OCI-LY7 (cell line): ENCODE measurements around the gene TES.

Experiments
- EZH2phosphoT487 ChIP-seq: fragments of 200-600 bp; sonication (generic); IDR thresholded peaks from 2 replicates; pipeline ENCODE4 v1.6.1; 2018; ENCODE audit warnings: low read depth, borderline replicate concordance, mild to moderate bottlenecking, mixed run types, antibody characterized with exemption, low read length, moderate library complexity, mixed read lengths
- TF ChIP-seq, protein P1 (sequence below): fragments of 200-600 bp; sonication (generic); conservative IDR thresholded peaks from 2 replicates; pipeline ENCODE4 v1.5.1; 2014; ENCODE audit warnings: mild to moderate bottlenecking, antibody characterized with exemption, low read length, moderate library complexity, mixed read lengths

DNA sequence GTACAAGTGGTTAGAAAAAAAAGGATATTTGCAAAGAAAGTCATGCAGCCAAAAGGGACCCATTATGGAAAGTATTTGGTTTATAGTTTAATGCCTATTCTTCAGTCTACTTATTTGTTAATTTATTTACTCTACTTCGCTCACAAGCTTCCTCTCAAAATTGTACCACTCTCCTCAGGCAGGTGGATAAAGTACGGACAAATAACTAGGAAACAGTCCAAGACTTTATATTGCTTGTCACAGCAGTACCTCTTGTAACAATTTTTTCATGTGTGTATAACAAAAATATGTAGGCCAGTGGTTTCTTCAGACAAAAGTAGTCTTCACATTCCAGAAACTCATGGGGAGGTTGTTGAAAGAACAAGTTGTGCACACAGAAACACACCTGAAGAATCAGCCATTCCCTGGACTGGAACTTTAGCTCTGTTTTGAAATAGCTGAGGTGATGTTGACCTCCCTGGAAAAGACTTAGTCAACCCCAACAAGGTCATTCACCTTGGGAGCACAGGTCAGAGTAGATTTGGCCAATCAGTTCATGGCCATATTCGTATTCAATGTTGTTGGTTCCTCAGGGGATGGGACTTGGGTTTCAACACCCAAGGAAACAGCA lies 73.4 kb downstream of the TES start:
- TF ChIP-seq, protein P1, sequence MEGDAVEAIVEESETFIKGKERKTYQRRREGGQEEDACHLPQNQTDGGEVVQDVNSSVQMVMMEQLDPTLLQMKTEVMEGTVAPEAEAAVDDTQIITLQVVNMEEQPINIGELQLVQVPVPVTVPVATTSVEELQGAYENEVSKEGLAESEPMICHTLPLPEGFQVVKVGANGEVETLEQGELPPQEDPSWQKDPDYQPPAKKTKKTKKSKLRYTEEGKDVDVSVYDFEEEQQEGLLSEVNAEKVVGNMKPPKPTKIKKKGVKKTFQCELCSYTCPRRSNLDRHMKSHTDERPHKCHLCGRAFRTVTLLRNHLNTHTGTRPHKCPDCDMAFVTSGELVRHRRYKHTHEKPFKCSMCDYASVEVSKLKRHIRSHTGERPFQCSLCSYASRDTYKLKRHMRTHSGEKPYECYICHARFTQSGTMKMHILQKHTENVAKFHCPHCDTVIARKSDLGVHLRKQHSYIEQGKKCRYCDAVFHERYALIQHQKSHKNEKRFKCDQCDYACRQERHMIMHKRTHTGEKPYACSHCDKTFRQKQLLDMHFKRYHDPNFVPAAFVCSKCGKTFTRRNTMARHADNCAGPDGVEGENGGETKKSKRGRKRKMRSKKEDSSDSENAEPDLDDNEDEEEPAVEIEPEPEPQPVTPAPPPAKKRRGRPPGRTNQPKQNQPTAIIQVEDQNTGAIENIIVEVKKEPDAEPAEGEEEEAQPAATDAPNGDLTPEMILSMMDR = no peak
- TF ChIP-seq EZH2phosphoT487 = no peak
